C4-2B (cell line): ENCODE data around the gene NF1.
A peak's percentile ranks its signal among the peaks of the same experiment; 100 is the strongest.
"Not testable (repeated sequence)": the region's sequence is repeated elsewhere in the genome, so short reads cannot be mapped to it uniquely, and the experiment has no call there.

Experiments used
- H3K27ac ChIP-seq: fragments of 450-650 bp; 2 replicates; pipeline ENCODE4 v1.5.1; 2017
- ZFX ChIP-seq: fragments of 450-650 bp; IDR thresholded peaks from 2 replicates; pipeline ENCODE4 v1.6.1; 2017
- TF ChIP-seq, protein P1 (sequence below): fragments of 450-650 bp; conservative IDR thresholded peaks from 2 replicates; pipeline ENCODE4 v1.5.1; 2017; ENCODE audit warnings: mild to moderate bottlenecking

Gene NF1

GRCh38 chr17:31078290-31078689 lies 16.5 kb upstream of the NF1 start:
- TF ChIP-seq, protein P1, sequence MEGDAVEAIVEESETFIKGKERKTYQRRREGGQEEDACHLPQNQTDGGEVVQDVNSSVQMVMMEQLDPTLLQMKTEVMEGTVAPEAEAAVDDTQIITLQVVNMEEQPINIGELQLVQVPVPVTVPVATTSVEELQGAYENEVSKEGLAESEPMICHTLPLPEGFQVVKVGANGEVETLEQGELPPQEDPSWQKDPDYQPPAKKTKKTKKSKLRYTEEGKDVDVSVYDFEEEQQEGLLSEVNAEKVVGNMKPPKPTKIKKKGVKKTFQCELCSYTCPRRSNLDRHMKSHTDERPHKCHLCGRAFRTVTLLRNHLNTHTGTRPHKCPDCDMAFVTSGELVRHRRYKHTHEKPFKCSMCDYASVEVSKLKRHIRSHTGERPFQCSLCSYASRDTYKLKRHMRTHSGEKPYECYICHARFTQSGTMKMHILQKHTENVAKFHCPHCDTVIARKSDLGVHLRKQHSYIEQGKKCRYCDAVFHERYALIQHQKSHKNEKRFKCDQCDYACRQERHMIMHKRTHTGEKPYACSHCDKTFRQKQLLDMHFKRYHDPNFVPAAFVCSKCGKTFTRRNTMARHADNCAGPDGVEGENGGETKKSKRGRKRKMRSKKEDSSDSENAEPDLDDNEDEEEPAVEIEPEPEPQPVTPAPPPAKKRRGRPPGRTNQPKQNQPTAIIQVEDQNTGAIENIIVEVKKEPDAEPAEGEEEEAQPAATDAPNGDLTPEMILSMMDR: no peak
- no peak for TF ChIP-seq ZFX
- H3K27ac ChIP-seq: no peak overlapping the region

GRCh38 chr17:31079731-31080130 lies 15.0 kb upstream of the NF1 start:
- H3K27ac ChIP-seq: no peak overlapping the region

GRCh38 chr17:31085563-31085962 lies 9.2 kb upstream of the NF1 start:
- TF ChIP-seq, protein P1: no peak
- no peak for TF ChIP-seq ZFX
- no peak overlapping the region for H3K27ac ChIP-seq

More at GRCh38 chr17:31079731-31080130, 15.0 kb upstream of the NF1 start:
- TF ChIP-seq, protein P1: no peak
- TF ChIP-seq ZFX: no peak

- no peak overlapping the region for H3K27ac ChIP-seq
- TF ChIP-seq ZFX: no peak
- TF ChIP-seq, protein P1: no peak
These were observed 5.3 kb upstream of the NF1 start for GRCh38 chr17:31089471-31089870.

GRCh38 chr17:31090650-31091049 lies 4.1 kb upstream of the NF1 start:
- not testable (repeated sequence) for H3K27ac ChIP-seq

- no peak for TF ChIP-seq ZFX
- TF ChIP-seq, protein P1: no peak
- no peak overlapping the region for H3K27ac ChIP-seq
These were observed 2.2 kb upstream of the NF1 start for GRCh38 chr17:31092475-31093064.

- H3K27ac ChIP-seq: peak overlapping the region; percentile 94
- no peak for TF ChIP-seq ZFX
- TF ChIP-seq, protein P1: no peak
These were observed 744 bp upstream of the NF1 start for GRCh38 chr17:31093866-31094599.
